Activated gamma-delta T cell treated with anti-CD3 and anti-CD28 coated beads, Interleukin-2, amount 50 U/mL, for 16 hours (primary cell): Measurements from ENCODE around the gene SH2D1B.
"Not testable (repeated sequence)": the region's sequence is repeated elsewhere in the genome, so short reads cannot be mapped to it uniquely, and the experiment has no call there.

Experiments used
- DNase-seq: peaks from one replicate; pipeline ENCODE4 v3.0.0-alpha.2; 2020; ENCODE audit warnings: low read depth

Gene SH2D1B

DNA sequence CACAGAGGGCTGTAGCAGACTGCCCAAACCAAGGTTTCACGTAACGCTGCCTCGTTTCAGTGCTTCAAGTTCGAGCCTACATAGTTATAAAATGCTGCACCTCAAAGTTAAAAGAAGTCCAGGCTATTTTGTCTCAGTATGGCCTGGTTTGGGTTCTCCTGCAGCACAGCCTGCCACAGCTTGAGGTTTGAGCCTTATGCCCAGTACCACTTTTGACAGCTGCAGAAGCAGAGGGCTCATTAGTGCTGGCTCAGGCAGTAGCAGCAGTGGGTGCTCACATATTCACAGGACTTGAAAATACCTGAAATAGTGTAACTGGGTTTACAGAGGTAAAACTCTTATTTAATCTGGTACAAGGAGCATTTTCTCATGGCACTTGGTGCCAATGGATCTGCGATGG is 50.6 kb downstream of the SH2D1B start:
- no peak for DNase-seq

DNA sequence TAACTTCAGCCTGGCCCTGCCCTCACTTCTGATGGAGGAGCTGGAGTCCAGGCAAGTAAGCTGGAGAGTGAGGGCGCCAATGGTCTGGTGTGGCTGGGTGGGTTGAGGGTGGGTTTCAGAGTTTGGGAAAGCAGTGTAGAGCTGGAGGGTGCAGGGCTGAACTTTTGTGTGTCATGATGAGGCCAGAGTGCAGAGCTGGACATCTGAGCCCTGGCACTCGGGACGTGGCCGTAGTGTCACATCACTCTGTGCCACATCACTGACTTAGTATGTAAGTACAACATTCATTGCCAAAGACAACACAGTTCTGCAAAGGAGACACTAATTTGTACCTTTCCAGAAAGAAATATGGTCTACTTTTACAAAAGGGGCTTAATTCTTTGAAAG is 51.1 kb downstream of the SH2D1B start:
- no peak for DNase-seq

DNA sequence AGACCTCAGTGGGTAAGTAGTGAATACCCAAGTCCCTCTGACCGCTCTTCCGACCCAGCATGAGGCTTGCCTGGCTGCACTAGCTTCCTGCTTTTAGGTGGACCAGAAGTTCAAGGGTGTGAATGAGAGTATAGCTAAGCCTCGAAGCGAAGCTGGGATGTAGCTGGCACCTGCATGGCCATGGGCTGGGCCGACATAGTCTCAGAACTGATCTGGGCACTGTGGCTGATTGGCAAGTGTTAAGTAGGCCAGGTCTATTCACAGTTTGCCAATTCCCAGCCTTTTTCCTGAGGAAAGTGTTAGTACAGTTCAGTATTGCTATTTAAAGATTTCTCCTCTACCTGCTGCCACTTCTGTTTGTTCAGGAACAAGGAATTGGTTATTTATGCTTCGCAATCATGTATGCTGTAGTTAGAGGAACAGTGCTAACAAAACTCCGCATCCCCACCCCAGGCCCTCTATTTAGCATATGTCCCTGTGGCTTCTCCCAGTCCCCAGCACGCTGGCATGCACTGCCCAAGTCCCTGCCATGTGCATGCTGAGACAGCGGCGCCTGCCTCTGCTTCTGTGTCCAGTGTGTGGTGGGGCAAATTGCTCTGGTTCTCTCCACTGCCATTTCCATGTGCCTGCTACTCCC is 51.6 kb downstream of the SH2D1B start:
- DNase-seq = no peak

DNA sequence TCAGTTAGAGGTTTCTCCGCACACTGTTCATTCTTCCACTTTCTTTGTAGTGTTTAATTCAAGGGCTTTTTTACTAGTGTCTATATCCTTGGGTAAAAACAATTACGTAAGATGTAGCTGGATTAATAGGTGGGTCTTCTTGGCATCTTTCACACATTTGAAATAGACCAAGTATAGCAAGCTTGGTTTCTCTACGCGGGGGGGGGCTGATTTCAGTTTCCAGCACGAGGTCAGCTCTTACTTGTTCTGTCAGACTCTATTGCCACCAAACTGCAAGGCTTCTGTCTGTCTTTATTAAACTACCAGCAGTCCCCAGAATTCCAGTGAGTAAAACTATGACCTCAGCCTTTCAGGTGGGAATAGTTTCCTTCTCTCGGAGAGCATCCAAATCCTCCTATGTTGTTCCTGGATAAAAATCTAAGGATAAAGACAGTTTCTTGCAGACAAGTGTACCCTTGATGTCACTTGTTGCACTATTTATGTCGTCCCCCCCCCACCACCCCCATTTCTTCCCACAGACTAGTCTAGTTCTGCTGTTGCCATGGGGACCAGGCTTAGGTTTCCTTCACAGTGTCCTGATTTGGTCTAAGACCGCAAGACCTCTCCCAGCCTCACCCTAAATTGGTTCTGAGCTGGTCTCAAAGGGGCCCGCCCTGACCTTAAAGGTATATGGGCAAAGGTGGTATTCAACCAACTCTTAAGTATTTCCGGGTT is 52.3 kb downstream of the SH2D1B start:
- no peak for DNase-seq

DNA sequence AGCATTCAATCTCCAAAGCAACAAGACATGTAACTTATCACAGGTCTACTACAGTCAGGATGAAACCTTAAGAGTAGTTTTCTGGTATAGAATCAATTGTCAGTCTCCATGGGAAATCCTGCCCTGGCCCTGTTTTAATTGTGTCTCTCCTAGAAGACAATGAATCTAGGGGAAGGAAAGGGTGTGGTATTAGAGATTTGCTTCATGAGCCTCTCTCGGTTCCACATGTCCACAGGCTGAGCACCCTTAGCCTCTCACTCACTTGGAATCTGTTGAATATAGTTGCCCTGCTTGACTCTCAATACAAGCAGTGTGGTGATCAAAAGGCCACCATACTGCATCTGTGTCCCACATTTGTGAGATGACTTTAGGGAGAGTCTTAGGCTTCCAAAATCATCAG is 53.0 kb downstream of the SH2D1B start:
- DNase-seq = no peak

DNA sequence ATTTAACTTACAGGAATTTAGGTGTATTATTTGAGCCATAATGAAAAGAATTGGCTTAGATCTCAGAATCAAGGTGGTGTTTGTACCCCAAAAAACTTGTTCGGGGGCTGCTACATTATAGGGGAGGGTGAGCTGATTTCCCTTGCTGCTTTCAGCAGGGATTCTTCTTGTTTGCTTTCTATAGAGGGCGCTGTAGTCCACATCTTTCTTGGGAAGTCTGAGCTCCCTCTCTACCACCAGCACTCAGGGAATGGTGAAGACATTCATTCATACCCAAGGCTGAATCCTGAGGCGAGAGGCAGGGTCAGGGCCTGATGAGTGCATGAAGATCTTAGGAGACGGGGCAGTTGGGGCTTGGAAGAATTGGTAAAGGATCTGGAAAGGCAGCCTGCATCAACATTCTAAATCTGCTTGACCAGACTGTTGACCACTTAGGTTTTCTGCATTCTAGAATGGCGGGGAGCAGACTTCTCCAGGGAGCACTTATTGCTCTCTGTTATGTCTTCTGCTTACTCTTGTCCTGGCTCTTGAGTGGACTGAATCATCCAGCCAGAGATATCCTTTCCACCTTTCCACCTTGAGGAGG is 54.2 kb downstream of the SH2D1B start:
- no peak for DNase-seq

DNA sequence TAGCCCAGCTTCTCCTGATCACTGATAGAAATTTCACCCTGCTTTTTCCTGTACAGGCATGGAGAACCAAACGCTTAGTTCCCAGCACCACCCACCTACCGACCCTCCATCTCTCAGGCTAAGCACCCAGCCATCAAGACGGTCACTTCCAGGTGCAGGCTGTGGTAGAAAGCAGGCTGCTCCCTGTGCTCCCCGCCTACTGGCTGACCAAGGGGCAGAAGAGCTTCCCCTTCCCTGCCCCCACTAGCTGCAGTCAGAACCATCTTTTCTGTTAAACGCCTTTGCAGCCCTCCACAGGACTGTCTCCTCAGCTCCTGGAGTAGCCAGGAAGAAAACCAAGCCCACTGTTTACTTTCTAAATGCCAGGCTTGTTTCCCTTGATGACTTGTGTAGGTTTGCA is 58.2 kb downstream of the SH2D1B start:
- DNase-seq = no peak

DNA sequence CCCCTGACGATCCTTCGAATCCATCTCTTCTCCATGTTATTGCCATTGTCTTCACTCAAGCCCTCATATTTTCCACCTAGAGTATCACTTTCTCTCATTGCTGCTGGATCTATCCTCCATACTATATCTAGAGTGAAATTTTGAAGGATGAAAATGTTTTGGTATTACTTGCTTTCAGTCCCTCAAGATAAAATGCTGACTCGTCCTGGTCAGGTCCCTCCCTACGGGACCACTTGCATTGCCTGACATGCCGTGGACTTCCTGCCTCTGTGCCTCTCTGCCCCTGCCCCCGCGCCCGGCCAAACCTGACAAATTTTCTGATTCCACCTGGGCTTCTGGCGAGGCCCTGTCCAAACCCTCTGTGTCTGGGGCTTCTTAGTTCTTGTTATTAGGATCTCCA is 58.9 kb downstream of the SH2D1B start:
- no peak for DNase-seq

DNA sequence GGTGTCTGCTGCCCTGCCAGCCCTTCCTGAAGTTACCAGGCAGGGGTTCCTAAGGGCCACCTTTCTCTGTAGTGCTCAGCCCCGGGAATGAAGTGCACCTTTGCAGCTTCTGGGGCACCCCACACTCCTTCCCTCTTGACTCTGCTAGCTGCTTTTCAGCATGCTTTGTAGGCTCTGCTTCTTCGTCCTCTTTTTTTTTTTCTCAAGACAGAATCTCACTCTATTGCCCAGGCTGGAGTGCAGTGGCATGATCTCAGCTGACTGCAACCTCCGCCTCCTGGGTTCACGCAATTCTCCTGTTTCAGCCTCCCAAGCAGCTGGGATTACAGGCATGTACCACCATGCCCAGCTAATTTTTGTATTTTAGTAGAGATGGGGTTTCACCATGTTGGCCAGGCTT is 60.1 kb downstream of the SH2D1B start:
- DNase-seq = not testable (repeated sequence)

DNA sequence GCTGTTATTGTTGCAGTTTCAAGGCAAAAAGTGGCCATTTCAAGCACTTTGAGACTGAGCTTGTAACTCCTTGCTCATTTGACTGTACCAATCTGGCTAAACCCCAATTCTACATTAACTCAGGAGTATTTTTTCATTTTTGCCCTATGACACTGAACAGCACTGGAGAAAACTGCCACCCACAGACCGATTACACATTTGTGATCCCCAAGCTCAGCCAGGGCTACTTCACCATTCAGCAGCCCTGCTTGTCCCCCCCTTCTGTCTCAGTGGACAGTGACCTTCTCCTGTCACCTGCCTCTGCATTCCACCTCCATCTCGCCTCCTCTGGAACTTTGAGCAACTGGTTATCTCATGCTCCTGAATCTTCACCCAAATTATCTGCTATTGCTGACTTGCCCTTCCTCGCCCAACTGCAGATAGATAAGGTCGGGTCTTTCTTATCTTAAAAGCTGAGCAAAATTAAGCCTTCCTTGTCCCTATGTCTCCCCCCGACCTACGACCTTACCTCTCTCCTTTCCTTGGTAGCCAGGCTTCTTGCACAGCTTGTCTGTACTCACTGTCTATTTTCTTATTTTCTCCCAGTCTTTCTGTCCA is 60.6 kb downstream of the SH2D1B start:
- no peak for DNase-seq

DNA sequence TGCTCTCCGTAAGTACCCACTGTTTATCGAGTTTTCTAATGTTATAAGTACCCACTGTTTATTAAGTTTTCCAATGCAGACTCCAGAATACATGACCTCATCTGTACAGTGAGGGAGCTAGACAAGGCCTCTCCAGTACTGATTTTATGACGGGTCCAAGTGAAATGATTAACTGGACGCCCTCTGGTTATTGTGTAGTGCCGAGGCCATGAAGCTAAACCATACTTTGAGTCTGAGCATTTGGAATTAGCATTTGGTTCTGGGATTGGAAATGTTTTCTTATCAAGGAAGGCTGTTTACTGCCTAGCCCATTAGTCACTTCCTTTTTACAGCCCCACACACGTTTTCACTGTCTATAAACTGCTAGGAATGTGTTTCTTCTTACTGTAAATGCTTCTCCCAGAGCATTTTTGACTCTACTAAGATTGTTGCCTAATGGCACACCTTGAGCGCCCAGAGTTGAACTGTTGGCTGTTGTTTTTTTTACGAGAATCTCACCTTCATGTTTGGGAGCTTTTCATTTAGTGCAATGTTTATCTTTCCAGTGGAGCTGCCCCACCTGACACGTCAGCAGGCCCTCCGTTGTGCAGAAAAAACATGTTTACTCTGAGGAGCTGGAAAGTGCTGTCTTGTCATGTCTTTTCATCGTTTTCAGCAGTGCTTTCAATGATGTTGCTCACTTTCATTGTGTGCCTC is 62.2 kb downstream of the SH2D1B start:
- no peak for DNase-seq

DNA sequence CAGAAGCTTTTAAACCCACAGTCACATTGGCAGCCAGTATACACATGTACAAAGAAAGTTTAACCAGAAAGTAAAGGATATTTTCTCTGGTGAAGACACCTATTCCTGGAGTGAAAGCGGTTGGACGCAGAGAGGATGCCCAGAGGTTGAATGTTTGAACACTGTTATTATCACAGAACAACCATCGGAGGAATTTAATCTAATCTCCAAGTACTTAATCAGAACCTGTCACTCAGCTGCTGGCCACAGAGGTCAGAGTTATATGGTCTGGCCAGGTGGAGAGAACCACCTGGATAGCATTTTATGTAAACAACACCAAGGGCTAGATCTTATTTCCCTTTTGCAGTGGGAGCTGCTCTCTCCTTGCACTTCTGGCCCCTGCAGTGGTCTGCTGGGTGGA is 64.7 kb downstream of the SH2D1B start:
- DNase-seq = no peak
